ENCODE data around the gene PPP2R2B. TPM values are rescaled to one million over a fixed set of nuclear protein-coding genes. Genes with fewer than 3 reads are reported as not detected.

Gene PPP2R2B
- polyA plus RNA-seq, 1 donor (not counting 4 experiments of a cell fraction or from before 2014, with no cell fraction given) = 0.33 TPM

DNA sequence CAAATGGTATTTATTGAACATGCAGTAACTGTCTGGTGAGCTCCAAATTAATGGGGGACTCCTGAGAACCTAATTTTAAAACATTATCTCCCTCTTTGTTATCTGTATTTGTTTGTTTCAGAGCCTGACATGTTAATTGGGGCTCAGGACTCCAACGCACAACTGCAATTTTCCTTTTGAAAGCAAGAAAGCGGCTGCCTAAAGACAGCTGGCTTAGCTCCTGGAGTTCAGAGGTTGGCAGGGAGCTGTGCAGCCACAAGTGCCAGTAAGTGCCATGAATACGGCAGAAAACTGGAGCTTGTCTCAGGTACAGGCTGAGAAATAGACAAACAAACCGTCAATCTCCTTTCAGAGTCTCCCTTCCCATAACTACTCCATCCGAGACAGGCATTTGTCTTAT lies 80.9 kb downstream of the PPP2R2B start:
- H3K79me2 ChIP-seq (ENCODE audit: control insufficient read depth, insufficient read depth, low read length) = no peaks in the 10 kb centered on the region
- H3K27me3 ChIP-seq (ENCODE audit: control insufficient read depth, extremely low read depth, insufficient read depth, low read length) = no peaks in the 10 kb centered on the region
- no peaks in the 10 kb centered on the region for H3K36me3 ChIP-seq (ENCODE audit: control insufficient read depth in 2 of 2, extremely low read depth in 1 of 2, insufficient read depth in 2 of 2, low read length in 2 of 2)
- H3K4me3 ChIP-seq (ENCODE audit: control insufficient read depth in 2 of 3, extremely low read depth in 1 of 3, insufficient read depth in 2 of 3, low read depth in 1 of 3, low read length in 3 of 3) = no peak overlapping the region
- DNase-seq (ENCODE audit: low read depth, low spot score) = no peak
- H3K4me2 ChIP-seq (ENCODE audit: control insufficient read depth, extremely low read depth, insufficient read depth, low read depth, low read length) = no peak overlapping the region
- H3K9me1 ChIP-seq (ENCODE audit: control insufficient read depth, extremely low read depth, insufficient read depth, low read length) = no peaks in the 10 kb centered on the region
- H3K9me3 ChIP-seq (ENCODE audit: control insufficient read depth, low read depth, low read length) = no peaks in the 10 kb centered on the region
- no peak for FAIRE-seq
- dilution Hi-C loops (cut with MboI; ENCODE audit: extremely low pct_ligation_motif_present, low sequenced_read_pairs) = no loop called here
- H4K20me1 ChIP-seq (ENCODE audit: control insufficient read depth, extremely low read depth, insufficient read depth, low read length) = no peaks in the 10 kb centered on the region
- no peak overlapping the region for H3K9ac ChIP-seq (ENCODE audit: control insufficient read depth, extremely low read depth, insufficient read depth, low read length)
- no peak for TF ChIP-seq EZH2 (IDR thresholded peaks at IDR 0.05; ENCODE audit: low read length)
- TF ChIP-seq, protein P1, sequence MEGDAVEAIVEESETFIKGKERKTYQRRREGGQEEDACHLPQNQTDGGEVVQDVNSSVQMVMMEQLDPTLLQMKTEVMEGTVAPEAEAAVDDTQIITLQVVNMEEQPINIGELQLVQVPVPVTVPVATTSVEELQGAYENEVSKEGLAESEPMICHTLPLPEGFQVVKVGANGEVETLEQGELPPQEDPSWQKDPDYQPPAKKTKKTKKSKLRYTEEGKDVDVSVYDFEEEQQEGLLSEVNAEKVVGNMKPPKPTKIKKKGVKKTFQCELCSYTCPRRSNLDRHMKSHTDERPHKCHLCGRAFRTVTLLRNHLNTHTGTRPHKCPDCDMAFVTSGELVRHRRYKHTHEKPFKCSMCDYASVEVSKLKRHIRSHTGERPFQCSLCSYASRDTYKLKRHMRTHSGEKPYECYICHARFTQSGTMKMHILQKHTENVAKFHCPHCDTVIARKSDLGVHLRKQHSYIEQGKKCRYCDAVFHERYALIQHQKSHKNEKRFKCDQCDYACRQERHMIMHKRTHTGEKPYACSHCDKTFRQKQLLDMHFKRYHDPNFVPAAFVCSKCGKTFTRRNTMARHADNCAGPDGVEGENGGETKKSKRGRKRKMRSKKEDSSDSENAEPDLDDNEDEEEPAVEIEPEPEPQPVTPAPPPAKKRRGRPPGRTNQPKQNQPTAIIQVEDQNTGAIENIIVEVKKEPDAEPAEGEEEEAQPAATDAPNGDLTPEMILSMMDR (optimal IDR thresholded peaks at IDR 0.05 in 1 of 3, IDR thresholded peaks at IDR 0.05 in 1 of 3, conservative IDR thresholded peaks at IDR 0.05 in 1 of 3; ENCODE audit: extremely low read depth in 1 of 3, insufficient read depth in 2 of 3, low read length in 3 of 3) = no peak
- no peak overlapping the region for H2AFZ ChIP-seq (ENCODE audit: control insufficient read depth, low read length)
- H3K4me1 ChIP-seq (ENCODE audit: control insufficient read depth, extremely low read depth, insufficient read depth, low read length) = no peaks in the 10 kb centered on the region
- no peak overlapping the region for H3K27ac ChIP-seq (ENCODE audit: control insufficient read depth, insufficient read depth, low read length)

DNA sequence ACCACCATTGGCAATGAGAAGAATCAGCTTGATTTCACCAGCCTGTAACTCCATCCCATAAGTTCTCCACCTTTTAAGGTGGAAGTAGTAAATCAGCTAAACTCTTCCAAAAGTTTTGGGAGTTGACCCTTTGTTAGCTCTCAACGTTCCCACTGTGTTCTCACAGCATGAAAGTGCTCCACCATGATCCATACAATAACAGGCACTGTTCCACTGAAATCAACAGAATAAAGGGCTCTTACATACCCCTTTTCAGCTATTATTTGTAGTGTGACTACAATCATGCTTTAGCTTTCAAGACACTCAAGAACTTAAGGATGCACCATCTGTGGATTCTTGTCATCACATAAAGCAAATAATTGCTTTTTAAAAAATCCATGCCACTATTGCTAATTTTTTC lies 81.6 kb downstream of the PPP2R2B start:
- dilution Hi-C loops (cut with MboI; ENCODE audit: extremely low pct_ligation_motif_present, low sequenced_read_pairs) = no loop called here
- no peaks in the 10 kb centered on the region for H3K27me3 ChIP-seq (ENCODE audit: control insufficient read depth, extremely low read depth, insufficient read depth, low read length)
- H4K20me1 ChIP-seq (ENCODE audit: control insufficient read depth, extremely low read depth, insufficient read depth, low read length) = no peaks in the 10 kb centered on the region
- H3K36me3 ChIP-seq (ENCODE audit: control insufficient read depth in 2 of 2, extremely low read depth in 1 of 2, insufficient read depth in 2 of 2, low read length in 2 of 2) = no peaks in the 10 kb centered on the region
- no peaks in the 10 kb centered on the region for H3K4me1 ChIP-seq (ENCODE audit: control insufficient read depth, extremely low read depth, insufficient read depth, low read length)
- H3K4me2 ChIP-seq (ENCODE audit: control insufficient read depth, extremely low read depth, insufficient read depth, low read depth, low read length) = no peak overlapping the region
- no peak overlapping the region for H3K9ac ChIP-seq (ENCODE audit: control insufficient read depth, extremely low read depth, insufficient read depth, low read length)
- TF ChIP-seq, protein P1 (optimal IDR thresholded peaks at IDR 0.05 in 1 of 3, IDR thresholded peaks at IDR 0.05 in 1 of 3, conservative IDR thresholded peaks at IDR 0.05 in 1 of 3; ENCODE audit: extremely low read depth in 1 of 3, insufficient read depth in 2 of 3, low read length in 3 of 3) = no peak
- no peak for TF ChIP-seq EZH2 (IDR thresholded peaks at IDR 0.05; ENCODE audit: low read length)
- H3K9me3 ChIP-seq (ENCODE audit: control insufficient read depth, low read depth, low read length) = no peaks in the 10 kb centered on the region
- FAIRE-seq (no peak), DNase-seq (ENCODE audit: low read depth, low spot score) (no peak)
- no peaks in the 10 kb centered on the region for H3K79me2 ChIP-seq (ENCODE audit: control insufficient read depth, insufficient read depth, low read length)
- no peak overlapping the region for H3K4me3 ChIP-seq (ENCODE audit: control insufficient read depth in 2 of 3, extremely low read depth in 1 of 3, insufficient read depth in 2 of 3, low read depth in 1 of 3, low read length in 3 of 3)
- H2AFZ ChIP-seq (ENCODE audit: control insufficient read depth, low read length) = no peak overlapping the region
- H3K9me1 ChIP-seq (ENCODE audit: control insufficient read depth, extremely low read depth, insufficient read depth, low read length) = no peaks in the 10 kb centered on the region
- no peak overlapping the region for H3K27ac ChIP-seq (ENCODE audit: control insufficient read depth, insufficient read depth, low read length)
